PFSK-1 (cell line): ENCODE measurements around the gene ANO3.

Experiments
- POLR2AphosphoS5 ChIP-seq: IDR thresholded peaks from 2 replicates; pipeline ENCODE4 v1.6.1; 2012; ENCODE audit warnings: low read depth, mild to moderate bottlenecking, control low read depth, low read length, moderate library complexity
- TAF1 ChIP-seq: IDR thresholded peaks from 2 replicates; pipeline ENCODE4 v1.6.1; 2012; ENCODE audit warnings: low read length, control low read depth, borderline replicate concordance; ENCODE audit not compliant: insufficient read depth

- TF ChIP-seq POLR2AphosphoS5 (no peak), TAF1 (no peak)
These were observed 180.3 kb downstream of the ANO3 start for GRCh38 chr11:26512196-26512595.
